BE2C (cell line): ENCODE data around the gene ARHGAP25.

Experiments used
- DNase-seq: peaks from one replicate; pipeline ENCODE4 v3.0.0-alpha.2; 2020
- H3K27me3 ChIP-seq: fragments of 250-450 bp; sonication (Bioruptor Pico); 2 replicates; pipeline ENCODE4 v1.5.1; 2020; ENCODE audit warnings: mild to moderate bottlenecking
- H3K36me3 ChIP-seq: fragments of 250-450 bp; sonication (Bioruptor Pico); 2 replicates; pipeline ENCODE4 v1.5.1; 2020; ENCODE audit warnings: mild to moderate bottlenecking
- H3K4me1 ChIP-seq: fragments of 250-450 bp; sonication (Bioruptor Pico); 2 replicates; pipeline ENCODE4 v1.5.1; 2020
- H3K4me3 ChIP-seq: 2 replicates; pipeline ENCODE4 v1.5.1; 2011; ENCODE audit warnings: low read depth, low read length
- H3K9me3 ChIP-seq: fragments of 250-450 bp; sonication (Bioruptor Pico); 2 replicates; pipeline ENCODE4 v1.5.1; 2020
- CTCF ChIP-seq: IDR thresholded peaks from 2 replicates; pipeline ENCODE4 v1.5.1; 2012; ENCODE audit warnings: mild to moderate bottlenecking, low read depth, low read length

ARHGAP25 gene

DNA sequence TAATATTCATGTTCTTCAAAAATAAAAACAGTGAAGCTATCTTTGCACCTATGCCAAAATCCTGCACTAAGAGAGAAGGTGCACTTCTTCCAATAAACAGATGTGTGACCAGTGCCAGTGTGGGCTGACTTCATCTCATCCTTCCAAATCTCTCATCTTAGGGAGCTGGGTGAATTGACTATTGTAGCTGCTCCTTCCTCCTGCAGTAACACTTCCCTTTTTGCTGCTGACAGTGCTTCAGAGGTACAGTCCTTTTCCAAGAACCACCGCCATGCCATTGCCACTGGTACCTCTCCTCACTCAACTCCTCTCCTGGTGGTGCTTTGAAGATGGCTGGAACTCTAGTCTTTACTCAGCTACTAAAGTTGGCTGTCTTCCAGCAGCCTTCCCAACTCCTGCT lies 42.1 kb upstream of the ARHGAP25 start:
- no peak for DNase-seq
- Histone ChIP-seq H3K36me3 (no peaks in the 10 kb centered on the region), H3K9me3 (no peaks in the 10 kb centered on the region), H3K27me3 (no peaks in the 10 kb centered on the region), H3K4me3 (no peak overlapping the region), H3K4me1 (no peaks in the 10 kb centered on the region)
- TF ChIP-seq CTCF: no peak

DNA sequence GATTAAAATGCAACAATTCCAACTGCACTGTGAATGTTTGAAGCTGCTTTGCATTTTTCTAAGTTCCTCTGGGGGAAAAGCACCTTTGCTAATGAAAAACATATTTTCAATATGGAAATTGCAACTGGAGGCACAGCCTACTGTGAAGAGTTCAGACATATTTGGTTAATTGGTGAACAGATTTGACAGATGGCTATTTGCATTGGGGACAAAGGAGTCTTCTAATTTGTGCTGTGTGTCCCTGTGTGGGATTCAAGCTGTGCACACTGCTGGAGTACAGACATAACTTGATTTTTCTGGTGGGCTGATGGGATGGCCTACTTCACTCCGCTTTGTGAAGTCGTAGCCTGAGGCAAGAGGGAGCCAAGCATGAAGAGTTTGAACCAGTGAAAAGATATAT lies 40.7 kb upstream of the ARHGAP25 start:
- Histone ChIP-seq H3K4me1 (no peaks in the 10 kb centered on the region), H3K27me3 (no peaks in the 10 kb centered on the region), H3K36me3 (no peaks in the 10 kb centered on the region), H3K4me3 (no peak overlapping the region), H3K9me3 (no peaks in the 10 kb centered on the region)
- peak; percentile 34 for DNase-seq
- no peak for TF ChIP-seq CTCF

DNA sequence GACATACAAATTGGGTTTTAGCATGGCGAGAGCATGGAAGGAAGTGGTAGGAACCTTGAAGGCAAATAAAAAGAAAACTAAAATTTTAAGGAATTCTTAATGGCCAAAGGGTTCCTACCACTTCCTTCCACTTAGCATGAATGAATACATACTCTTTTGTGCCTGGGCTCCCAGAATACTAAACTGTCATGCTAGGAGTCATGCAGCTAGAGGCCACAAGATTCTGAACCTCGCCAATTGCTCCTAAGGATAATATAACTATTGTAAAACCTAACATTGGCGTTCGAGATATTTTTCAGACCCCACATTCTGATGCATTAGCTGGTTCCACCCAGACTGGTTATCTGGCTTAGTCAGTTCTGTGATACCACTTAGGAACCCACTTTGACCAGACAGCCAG lies 38.6 kb upstream of the ARHGAP25 start:
- Histone ChIP-seq H3K27me3 (no peaks in the 10 kb centered on the region), H3K9me3 (no peaks in the 10 kb centered on the region), H3K4me1 (no peaks in the 10 kb centered on the region), H3K36me3 (no peaks in the 10 kb centered on the region), H3K4me3 (no peak overlapping the region)
- TF ChIP-seq CTCF: no peak
- no peak for DNase-seq

DNA sequence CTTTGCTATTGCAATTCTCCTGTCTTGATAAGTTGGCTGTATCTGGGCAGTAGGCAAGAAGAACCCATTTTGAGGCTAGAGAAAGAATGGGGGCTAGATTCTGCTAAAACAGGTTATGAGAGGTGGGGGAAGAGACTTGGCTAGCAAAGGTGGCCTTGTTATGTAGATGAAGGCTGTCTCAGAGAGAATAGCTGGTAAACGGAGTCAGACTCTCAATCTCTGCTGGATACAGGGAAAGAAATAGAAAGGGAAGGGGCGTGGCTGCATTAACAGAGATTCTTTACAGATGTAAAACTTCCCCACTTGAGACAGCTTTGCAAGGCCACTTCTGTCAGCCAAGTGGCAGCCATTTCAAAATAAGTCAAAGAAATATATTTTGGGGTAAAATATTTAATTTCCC lies 38.1 kb upstream of the ARHGAP25 start:
- H3K36me3 ChIP-seq: no peaks in the 10 kb centered on the region
- DNase-seq: no peak
- H3K9me3 ChIP-seq: no peaks in the 10 kb centered on the region
- H3K4me1 ChIP-seq: no peaks in the 10 kb centered on the region
- H3K27me3 ChIP-seq: no peaks in the 10 kb centered on the region
- no peak overlapping the region for H3K4me3 ChIP-seq
- TF ChIP-seq CTCF: no peak

GRCh38 chr2:68698567-68699377 lies 35.8 kb upstream of the ARHGAP25 start:
- Histone ChIP-seq H3K4me3 (no peak overlapping the region), H3K27me3 (no peaks in the 10 kb centered on the region), H3K36me3 (no peaks in the 10 kb centered on the region), H3K4me1 (no peaks in the 10 kb centered on the region), H3K9me3 (no peaks in the 10 kb centered on the region)
- DNase-seq: no peak
- TF ChIP-seq CTCF: no peak

GRCh38 chr2:68700560-68700959 lies 34.1 kb upstream of the ARHGAP25 start:
- no peaks in the 10 kb centered on the region for H3K27me3 ChIP-seq
- no peak for DNase-seq
- no peak for TF ChIP-seq CTCF
- H3K4me3 ChIP-seq: no peak overlapping the region
- no peaks in the 10 kb centered on the region for H3K36me3 ChIP-seq
- peaks cover 3% of the 10 kb centered on the region; the same call in 1 of the 2 replicates for H3K4me1 ChIP-seq
- no peaks in the 10 kb centered on the region for H3K9me3 ChIP-seq
